Activated CD4-positive, alpha-beta T cell treated with anti-CD3 and anti-CD28 coated beads, Interleukin-2, amount 50 U/mL, for 24 hours (primary cell): ENCODE results near the gene FOXN1.
A peak's percentile ranks its signal among the peaks of the same experiment; 100 is the strongest.
"Not testable (repeated sequence)": the region's sequence is repeated elsewhere in the genome, so short reads cannot be mapped to it uniquely, and the experiment has no call there.

Experiments used
- DNase-seq, 2 donors: peaks; one replicate each; pipeline ENCODE4 v3.0.0-alpha.2; 2020; ENCODE audit warnings: low read depth in 1 of 2, low spot score in 1 of 2

The FOXN1 gene

GRCh38 chr17:28573040-28573380, 66.9 kb downstream of the FOXN1 start:
- no peak for DNase-seq

GRCh38 chr17:28573521-28573920, 67.4 kb downstream of the FOXN1 start:
- DNase-seq, result no peak

GRCh38 chr17:28573966-28574480, 67.9 kb downstream of the FOXN1 start:
- DNase-seq, result no peak

- DNase-seq, result no peak
These were observed 68.4 kb downstream of the FOXN1 start for GRCh38 chr17:28574526-28574925.

GRCh38 chr17:28575126-28575795, 69.1 kb downstream of the FOXN1 start:
- DNase-seq, result no peak

- DNase-seq, result not testable (repeated sequence)
These were observed 69.9 kb downstream of the FOXN1 start for GRCh38 chr17:28576016-28576415.

- peak; percentile 91 to 96 for DNase-seq
These were observed 70.8 kb downstream of the FOXN1 start, which contains the start of gene ALDOC for GRCh38 chr17:28576758-28577465. Gene ALDOC, minus strand, starts transcription at chr17:28576895. Its CDS starts 1,363 bp downstream, at chr17:28575532.

- DNase-seq, result no peak
These were observed 71.3 kb downstream of the FOXN1 start for GRCh38 chr17:28577466-28577824.

GRCh38 chr17:28578246-28579195, 72.4 kb downstream of the FOXN1 start:
- DNase-seq, result no peak

- DNase-seq, result no peak
These were observed 73.4 kb downstream of the FOXN1 start for GRCh38 chr17:28579526-28579925.

- DNase-seq, result no peak
These were observed 74.8 kb downstream of the FOXN1 start for GRCh38 chr17:28580959-28581358.

GRCh38 chr17:28582513-28582912, 76.4 kb downstream of the FOXN1 start:
- DNase-seq, result no peak

- DNase-seq, result no peak
These were observed 78.3 kb downstream of the FOXN1 start for GRCh38 chr17:28584434-28584833.

GRCh38 chr17:28585851-28586250, 79.7 kb downstream of the FOXN1 start:
- no peak for DNase-seq
